Hematopoietic multipotent progenitor cell treated with erythropoietin and hydrocortisone succinate and interleukin-3 and kit ligand, for 4 days (in vitro differentiated cells): ENCODE measurements around the gene DMRTB1.

Experiments used
- DNase-seq: peaks from one replicate; pipeline ENCODE4 v3.0.0-alpha.2; 2015

DMRTB1 gene

DNA sequence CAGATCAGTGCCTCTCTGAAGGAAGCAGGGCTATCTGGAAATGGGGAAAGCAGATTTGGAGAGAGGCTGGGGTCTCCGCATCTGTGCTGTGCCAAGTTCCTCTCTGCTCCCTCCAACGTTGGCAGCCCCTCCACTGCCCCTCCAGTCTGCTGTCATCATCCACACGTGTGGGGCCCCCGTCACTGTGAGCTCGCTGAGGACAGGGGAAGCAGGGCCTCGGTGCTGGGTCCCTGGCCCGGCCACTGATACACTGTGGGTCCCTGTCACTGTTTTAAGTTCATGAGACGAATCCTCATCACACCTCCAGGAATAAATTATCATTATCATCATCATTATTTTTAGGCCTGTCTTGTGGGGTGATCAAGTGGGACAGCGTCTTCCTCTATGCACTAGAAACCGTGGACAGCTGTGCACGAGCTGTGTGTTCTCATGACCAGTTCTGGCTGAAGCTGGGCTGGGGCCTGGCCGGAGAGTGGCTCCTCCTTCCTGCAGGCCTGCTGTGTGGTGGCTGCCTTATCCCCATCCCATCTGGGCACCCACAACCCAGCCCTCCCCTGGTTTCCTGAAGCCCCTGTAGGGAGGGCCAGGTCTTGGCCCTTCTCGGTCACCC, 52.2 kb downstream of the DMRTB1 start:
- no peak for DNase-seq

DNA sequence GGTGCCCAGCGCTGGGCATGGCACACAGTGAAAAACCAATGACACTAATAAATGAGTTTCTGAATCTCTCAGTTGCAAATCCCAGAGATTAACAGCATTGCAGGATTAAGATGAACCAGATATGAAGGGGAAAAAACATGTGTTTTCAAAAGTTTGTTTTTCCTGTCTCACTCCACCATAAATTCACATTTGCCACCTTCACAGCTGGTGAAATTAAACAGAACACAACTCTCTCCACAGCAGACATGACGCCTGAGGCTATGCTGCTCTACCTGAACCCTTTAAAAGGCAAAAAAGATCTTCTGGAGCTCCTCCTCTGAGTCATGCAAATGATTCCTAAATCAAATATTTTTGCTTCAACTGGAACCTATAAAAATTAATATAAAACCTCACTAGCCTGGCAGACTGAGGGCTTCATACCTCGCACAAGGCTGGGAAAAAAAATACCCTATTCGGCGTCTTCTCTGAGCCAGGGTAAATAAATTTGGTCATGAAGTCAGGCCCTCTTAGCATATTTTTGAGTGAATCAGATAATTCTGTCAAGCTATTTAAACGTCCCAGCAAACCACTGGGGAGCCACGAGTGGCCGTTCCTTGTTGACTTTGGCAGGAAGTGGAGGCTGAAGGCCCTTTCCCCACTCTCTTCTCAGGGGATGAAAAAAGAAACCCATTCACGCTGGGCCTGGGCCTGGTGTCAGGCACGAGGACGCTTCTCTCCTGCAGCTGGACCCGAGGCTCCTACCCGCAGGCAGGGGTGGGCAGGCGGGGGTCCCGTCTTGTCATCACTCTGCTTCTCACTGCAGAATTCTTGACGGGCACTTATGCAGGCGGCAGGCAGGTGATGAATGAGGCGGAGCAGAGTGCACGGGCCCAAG, 53.0 kb downstream of the DMRTB1 start:
- DNase-seq: no peak

DNA sequence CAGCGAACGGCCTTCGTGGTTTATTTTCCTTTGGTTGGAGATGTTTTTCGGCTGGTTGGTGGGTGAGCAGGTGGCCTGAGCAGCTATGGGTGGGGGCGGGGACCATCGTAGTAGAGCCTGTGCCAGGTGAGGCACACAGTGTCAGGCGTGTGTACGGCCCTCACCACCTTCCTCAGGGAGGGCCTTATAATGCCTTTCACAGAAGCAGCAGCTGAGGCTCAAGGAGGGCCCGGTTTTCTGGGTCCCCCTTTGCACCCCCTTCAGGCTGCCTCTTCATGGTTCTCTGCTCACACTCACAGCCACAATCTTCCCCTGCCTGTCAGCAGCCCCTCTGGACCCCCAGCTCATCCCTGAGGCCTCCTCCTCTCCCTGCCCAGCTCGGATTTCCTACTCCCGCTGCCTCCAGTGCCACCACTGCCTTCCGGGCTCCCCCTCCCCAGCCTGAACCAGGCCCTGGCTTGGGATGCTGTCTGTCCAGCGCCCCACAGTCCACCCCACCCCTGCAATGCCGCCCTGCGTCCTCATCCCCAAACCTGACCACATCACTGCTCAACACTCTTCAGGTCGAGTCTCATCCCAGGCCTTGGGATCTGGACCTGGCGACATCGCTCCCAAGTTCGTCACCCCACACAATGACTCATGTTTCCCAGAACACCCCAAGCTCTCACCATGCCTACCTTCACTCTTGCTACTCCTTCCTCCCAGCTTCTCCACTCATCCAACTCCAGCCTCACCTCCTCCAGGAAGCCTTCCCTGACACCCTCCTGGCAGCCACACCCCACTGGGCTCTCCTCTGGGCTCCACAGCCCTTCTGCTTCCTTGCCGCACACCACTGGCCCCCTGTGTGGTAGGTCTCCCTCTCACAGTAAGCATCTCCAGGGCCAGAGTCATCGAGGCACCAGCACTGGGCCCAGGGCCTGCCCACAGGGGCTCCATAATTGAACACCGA, 53.9 kb downstream of the DMRTB1 start:
- DNase-seq: no peak

DNA sequence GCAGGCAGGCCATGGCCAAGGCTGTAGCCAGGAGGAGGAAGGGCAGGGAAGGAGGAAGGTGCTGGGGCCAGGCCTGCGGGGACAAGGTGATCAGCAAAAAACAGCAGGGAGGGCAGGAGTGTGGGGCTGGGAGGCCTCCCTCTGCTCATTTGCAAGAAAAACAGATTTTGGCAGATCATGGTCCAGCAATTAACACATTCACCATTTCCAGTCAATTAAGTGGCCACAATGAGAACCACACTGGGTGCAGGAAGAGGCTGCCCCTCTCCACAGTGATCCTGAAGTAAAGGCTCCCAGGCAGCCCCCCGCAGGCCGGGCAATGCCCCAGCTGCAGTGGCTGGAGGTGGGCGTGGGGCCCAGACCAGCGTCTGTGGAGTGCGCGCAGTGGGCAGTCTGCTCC, 54.6 kb downstream of the DMRTB1 start:
- no peak for DNase-seq

DNA sequence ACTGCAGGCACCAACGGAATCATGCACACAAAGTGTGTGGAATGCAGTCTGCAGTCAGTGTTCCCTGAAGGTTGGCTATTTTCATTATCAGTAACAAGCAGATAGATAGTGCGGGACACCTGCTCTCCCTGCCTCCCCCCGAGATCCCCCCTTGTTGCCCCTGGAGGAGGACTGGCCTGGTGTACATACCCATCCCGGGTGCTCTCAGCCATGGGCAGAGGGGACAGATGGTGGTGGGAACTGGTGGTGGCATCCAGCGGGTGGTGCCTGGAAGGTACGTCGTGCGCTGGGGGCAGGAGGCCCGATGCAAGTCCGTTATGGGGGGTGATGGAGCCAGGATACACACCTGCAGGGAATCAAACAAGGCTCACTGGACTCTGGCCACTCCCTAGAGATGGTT, 55.2 kb downstream of the DMRTB1 start:
- no peak for DNase-seq

DNA sequence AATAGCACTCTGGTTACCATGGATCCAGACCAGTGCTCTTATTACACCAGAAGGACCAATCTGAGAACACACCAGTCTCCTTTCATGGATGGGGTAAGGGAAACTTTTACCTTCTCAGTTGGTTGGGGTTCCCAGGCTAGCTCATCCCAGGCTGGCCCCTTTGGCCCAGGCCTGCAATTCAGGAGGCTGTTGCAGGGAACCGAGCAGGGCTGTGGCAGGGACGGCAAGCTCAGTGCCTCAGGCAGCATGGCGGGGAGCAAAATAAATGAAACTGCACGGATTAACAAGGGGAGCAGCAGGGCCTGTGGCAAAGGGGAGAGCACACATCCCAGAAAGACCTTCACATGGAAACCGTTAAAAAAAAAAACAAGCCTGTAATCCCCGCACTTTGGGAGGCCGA, 57.0 kb downstream of the DMRTB1 start:
- DNase-seq: no peak
